Measurements from ENCODE around the gene CDK14.
"Not testable (repeated sequence)": the region's sequence is repeated elsewhere in the genome, so short reads cannot be mapped to it uniquely, and the experiment has no call there.

Gene CDK14

GRCh38 chr7:90723866-90724265 lies 127.7 kb downstream of the CDK14 start:
- DNase-seq, result no peak

- no peak for DNase-seq
Measured at GRCh38 chr7:90726120-90726519, 130.0 kb downstream of the CDK14 start.

GRCh38 chr7:90726623-90727022 lies 130.5 kb downstream of the CDK14 start:
- DNase-seq, result no peak

- no peak for DNase-seq
Measured at GRCh38 chr7:90727412-90727811, 131.3 kb downstream of the CDK14 start.

- DNase-seq, result no peak
Measured at GRCh38 chr7:90728568-90728967, 132.4 kb downstream of the CDK14 start.

GRCh38 chr7:90735611-90736280 lies 139.6 kb downstream of the CDK14 start:
- DNase-seq, result not testable (repeated sequence)

- DNase-seq, result no peak
Measured at GRCh38 chr7:90736316-90736715, 140.2 kb downstream of the CDK14 start.

- no peak for DNase-seq
Measured at GRCh38 chr7:90736968-90737939, 141.1 kb downstream of the CDK14 start.

GRCh38 chr7:90738249-90738648 lies 142.1 kb downstream of the CDK14 start:
- no peak for DNase-seq

GRCh38 chr7:90739716-90740115 lies 143.6 kb downstream of the CDK14 start:
- no peak for DNase-seq

GRCh38 chr7:90740386-90740785 lies 144.3 kb downstream of the CDK14 start:
- no peak for DNase-seq

- DNase-seq, result no peak
Measured at GRCh38 chr7:90743626-90744025, 147.5 kb downstream of the CDK14 start.

GRCh38 chr7:90747516-90747915 lies 151.4 kb downstream of the CDK14 start:
- DNase-seq, result no peak

- no peak for DNase-seq
Measured at GRCh38 chr7:90749262-90749661, 153.1 kb downstream of the CDK14 start.

- DNase-seq, result no peak
Measured at GRCh38 chr7:90749774-90750173, 153.7 kb downstream of the CDK14 start.

GRCh38 chr7:90751595-90751994 lies 155.5 kb downstream of the CDK14 start:
- no peak for DNase-seq

- DNase-seq, result no peak
Measured at GRCh38 chr7:90752051-90752450, 155.9 kb downstream of the CDK14 start.

- DNase-seq, result no peak
Measured at GRCh38 chr7:90755041-90755440, 158.9 kb downstream of the CDK14 start.

- no peak for DNase-seq
Measured at GRCh38 chr7:90756366-90756765, 160.2 kb downstream of the CDK14 start.

- DNase-seq, result not testable (repeated sequence)
Measured at GRCh38 chr7:90757565-90757950, 161.4 kb downstream of the CDK14 start.

- DNase-seq, result no peak
Measured at GRCh38 chr7:90758933-90759562, 162.9 kb downstream of the CDK14 start.

- DNase-seq, result no peak
Measured at GRCh38 chr7:90759710-90760109, 163.6 kb downstream of the CDK14 start.

GRCh38 chr7:90760892-90761291 lies 164.8 kb downstream of the CDK14 start:
- no peak for DNase-seq

- no peak for DNase-seq
Measured at GRCh38 chr7:90761584-90761983, 165.5 kb downstream of the CDK14 start.

Data from GF-D8 (cell line).